ENCODE measurements around the gene EXTL2. TPM values are rescaled to one million over a fixed set of nuclear protein-coding genes. Genes with fewer than 3 reads are reported as not detected.

Gene EXTL2
- total and polyA plus RNA-seq, 10 of the 15 experiments (the other 5 are each of a cell fraction or from before 2014, with no cell fraction given), result 10.2 to 51.1 (median 16.2) TPM

DNA sequence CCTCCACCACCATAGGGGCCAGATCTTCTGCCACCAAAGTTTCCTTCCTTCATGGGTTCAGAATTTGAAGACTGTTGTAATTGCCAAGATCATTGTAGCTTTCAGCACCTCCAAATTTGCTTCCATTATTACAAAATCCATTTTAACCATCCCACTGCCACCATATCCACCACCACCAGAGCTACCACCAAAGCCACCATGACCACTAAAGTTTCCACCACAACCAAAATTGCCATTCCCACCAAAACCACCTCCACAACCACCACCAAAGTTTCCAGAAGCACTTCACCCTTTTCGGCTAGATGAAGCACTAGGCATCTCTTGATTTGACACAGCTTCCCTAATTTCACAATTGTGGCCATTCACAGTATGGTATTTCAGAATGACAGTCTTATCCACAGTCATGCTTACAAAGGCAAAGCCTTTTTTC, 46.5 kb upstream of the EXTL2 start (continued):
- TF ChIP-seq CBX5 (IDR thresholded peaks at IDR 0.05; ENCODE audit: low read depth) (no peak), KDM1A (IDR thresholded peaks at IDR 0.05; ENCODE audit: borderline replicate concordance) (no peak), YY1 (IDR thresholded peaks at IDR 0.05; ENCODE audit: low read depth, low read length) (no peak), RCOR1 (conservative IDR thresholded peaks at IDR 0.05; ENCODE audit: low read depth, low read length) (no peak), BHLHE40 (IDR thresholded peaks at IDR 0.05; ENCODE audit: borderline replicate concordance in 1 of 2, low read depth in 2 of 2, low read length in 1 of 2) (no peak; a peak in 1 of 4 replicates), SUPT20H (IDR thresholded peaks at IDR 0.05; ENCODE audit: borderline replicate concordance, control insufficient read depth, low read depth, low read length) (no peak), MTA2 (IDR thresholded peaks at IDR 0.05; ENCODE audit: low read depth) (peak; percentile 56; the same call in 1 of the 2 replicates), SMAD5 (IDR thresholded peaks at IDR 0.05; ENCODE audit: low read depth) (no peak), SPI1 (IDR thresholded peaks at IDR 0.05; ENCODE audit: borderline replicate concordance, insufficient read depth, low read depth, low read length) (no peak), IKZF1 (conservative IDR thresholded peaks at IDR 0.05) (peak; percentile 51; the same call in 1 of the 2 replicates), FOS (IDR thresholded peaks at IDR 0.05; ENCODE audit: borderline replicate concordance, extremely low read depth, insufficient read length) (no peak), CREM (IDR thresholded peaks at IDR 0.05; ENCODE audit: low read depth) (peak; percentile 52; the same call in 1 of the 2 replicates), RELA (IDR thresholded peaks at IDR 0.05; ENCODE audit: borderline replicate concordance, partially characterized antibody) (no peak), JUND (IDR thresholded peaks at IDR 0.05; ENCODE audit: low read depth, low read length) (no peak), NBN (IDR thresholded peaks at IDR 0.05) (no peak), POLR2A (IDR thresholded peaks at IDR 0.05; ENCODE audit: low read depth, low read length) (no peak), ZBED1 (IDR thresholded peaks at IDR 0.05; ENCODE audit: borderline replicate concordance) (peak; percentile 54; the same call in 1 of the 2 replicates), ZNF622 (IDR thresholded peaks at IDR 0.05) (no peak), KLF5 (IDR thresholded peaks at IDR 0.05; ENCODE audit: partially characterized antibody) (no peak), SMAD1 (IDR thresholded peaks at IDR 0.05; ENCODE audit: low read depth, partially characterized antibody) (no peak)
- TF ChIP-seq, protein P1, sequence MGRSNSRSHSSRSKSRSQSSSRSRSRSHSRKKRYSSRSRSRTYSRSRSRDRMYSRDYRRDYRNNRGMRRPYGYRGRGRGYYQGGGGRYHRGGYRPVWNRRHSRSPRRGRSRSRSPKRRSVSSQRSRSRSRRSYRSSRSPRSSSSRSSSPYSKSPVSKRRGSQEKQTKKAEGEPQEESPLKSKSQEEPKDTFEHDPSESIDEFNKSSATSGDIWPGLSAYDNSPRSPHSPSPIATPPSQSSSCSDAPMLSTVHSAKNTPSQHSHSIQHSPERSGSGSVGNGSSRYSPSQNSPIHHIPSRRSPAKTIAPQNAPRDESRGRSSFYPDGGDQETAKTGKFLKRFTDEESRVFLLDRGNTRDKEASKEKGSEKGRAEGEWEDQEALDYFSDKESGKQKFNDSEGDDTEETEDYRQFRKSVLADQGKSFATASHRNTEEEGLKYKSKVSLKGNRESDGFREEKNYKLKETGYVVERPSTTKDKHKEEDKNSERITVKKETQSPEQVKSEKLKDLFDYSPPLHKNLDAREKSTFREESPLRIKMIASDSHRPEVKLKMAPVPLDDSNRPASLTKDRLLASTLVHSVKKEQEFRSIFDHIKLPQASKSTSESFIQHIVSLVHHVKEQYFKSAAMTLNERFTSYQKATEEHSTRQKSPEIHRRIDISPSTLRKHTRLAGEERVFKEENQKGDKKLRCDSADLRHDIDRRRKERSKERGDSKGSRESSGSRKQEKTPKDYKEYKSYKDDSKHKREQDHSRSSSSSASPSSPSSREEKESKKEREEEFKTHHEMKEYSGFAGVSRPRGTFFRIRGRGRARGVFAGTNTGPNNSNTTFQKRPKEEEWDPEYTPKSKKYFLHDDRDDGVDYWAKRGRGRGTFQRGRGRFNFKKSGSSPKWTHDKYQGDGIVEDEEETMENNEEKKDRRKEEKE (IDR thresholded peaks at IDR 0.05), result no peak
- TF ChIP-seq, protein P2, sequence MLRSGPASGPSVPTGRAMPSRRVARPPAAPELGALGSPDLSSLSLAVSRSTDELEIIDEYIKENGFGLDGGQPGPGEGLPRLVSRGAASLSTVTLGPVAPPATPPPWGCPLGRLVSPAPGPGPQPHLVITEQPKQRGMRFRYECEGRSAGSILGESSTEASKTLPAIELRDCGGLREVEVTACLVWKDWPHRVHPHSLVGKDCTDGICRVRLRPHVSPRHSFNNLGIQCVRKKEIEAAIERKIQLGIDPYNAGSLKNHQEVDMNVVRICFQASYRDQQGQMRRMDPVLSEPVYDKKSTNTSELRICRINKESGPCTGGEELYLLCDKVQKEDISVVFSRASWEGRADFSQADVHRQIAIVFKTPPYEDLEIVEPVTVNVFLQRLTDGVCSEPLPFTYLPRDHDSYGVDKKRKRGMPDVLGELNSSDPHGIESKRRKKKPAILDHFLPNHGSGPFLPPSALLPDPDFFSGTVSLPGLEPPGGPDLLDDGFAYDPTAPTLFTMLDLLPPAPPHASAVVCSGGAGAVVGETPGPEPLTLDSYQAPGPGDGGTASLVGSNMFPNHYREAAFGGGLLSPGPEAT (IDR thresholded peaks at IDR 0.05; ENCODE audit: low read depth), result no peak
- TF ChIP-seq, protein P3, sequence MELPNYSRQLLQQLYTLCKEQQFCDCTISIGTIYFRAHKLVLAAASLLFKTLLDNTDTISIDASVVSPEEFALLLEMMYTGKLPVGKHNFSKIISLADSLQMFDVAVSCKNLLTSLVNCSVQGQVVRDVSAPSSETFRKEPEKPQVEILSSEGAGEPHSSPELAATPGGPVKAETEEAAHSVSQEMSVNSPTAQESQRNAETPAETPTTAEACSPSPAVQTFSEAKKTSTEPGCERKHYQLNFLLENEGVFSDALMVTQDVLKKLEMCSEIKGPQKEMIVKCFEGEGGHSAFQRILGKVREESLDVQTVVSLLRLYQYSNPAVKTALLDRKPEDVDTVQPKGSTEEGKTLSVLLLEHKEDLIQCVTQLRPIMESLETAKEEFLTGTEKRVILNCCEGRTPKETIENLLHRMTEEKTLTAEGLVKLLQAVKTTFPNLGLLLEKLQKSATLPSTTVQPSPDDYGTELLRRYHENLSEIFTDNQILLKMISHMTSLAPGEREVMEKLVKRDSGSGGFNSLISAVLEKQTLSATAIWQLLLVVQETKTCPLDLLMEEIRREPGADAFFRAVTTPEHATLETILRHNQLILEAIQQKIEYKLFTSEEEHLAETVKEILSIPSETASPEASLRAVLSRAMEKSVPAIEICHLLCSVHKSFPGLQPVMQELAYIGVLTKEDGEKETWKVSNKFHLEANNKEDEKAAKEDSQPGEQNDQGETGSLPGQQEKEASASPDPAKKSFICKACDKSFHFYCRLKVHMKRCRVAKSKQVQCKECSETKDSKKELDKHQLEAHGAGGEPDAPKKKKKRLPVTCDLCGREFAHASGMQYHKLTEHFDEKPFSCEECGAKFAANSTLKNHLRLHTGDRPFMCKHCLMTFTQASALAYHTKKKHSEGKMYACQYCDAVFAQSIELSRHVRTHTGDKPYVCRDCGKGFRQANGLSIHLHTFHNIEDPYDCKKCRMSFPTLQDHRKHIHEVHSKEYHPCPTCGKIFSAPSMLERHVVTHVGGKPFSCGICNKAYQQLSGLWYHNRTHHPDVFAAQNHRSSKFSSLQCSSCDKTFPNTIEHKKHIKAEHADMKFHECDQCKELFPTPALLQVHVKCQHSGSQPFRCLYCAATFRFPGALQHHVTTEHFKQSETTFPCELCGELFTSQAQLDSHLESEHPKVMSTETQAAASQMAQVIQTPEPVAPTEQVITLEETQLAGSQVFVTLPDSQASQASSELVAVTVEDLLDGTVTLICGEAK (IDR thresholded peaks at IDR 0.05; ENCODE audit: borderline replicate concordance), result no peak
